GM18508 (cell line): ENCODE results near the gene FAM120AOS.

Experiments used
- ATAC-seq: cut with Tn5 transposase; IDR thresholded peaks from one replicate; pipeline ENCODE4 v1.9.1; 2021; ENCODE audit warnings: moderate number of reproducible peaks; ENCODE audit not compliant: insufficient read depth, unreplicated experiment

Gene FAM120AOS

DNA sequence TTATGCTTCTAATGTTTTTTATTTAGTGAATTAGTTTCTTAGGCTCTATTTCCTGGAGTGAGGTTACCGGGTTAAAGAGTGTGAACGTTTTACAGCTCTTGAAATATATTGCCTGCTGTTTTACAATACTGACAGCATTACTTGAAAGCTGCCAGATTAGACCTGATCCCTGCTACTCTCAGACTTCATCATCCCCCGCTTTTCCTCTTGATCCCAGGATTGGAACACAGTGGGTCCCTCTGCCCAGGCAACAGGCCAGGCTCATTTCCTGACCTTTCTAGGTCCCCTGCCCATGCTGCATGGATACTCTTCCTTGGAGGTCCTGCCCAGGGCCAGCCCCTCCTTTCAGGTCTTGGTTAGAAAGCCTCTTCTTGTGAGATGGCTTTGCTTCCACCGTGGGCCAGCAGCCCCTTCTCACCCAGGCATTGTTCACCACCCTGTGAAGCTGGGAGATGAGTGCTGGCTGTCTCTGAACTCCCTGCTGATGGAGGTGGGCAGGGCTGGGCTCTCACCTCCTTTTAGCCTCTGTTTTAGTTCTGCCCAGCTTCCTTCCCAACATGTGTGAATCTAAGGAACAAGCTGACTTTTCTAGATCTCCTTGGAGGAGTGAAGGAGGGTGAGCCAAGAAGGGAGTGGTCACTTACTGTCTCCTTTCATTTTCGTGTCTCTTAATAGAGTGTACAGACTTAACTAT is 15.5 kb upstream of the FAM120AOS start:
- ATAC-seq, result no peak

- ATAC-seq, result no peak
Measured at GRCh38 chr9:93467462-93467861, 14.1 kb upstream of the FAM120AOS start.

DNA sequence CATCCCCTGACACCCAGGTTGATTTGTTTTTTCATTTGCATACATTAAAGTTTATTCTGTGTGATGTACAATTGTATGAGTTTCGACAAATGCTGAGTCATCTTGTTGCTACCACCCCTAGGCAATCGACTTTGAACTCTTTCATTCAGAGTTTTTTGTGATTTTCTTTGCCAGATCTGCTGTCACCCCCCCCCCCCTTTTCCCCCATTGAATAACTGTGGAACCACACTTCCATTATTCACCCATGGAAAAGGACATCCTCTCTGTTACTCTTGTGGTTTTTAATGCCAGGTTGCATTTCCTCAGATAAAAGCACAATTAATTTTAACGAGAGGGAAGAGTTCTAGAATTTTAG is 13.7 kb upstream of the FAM120AOS start:
- no peak for ATAC-seq

DNA sequence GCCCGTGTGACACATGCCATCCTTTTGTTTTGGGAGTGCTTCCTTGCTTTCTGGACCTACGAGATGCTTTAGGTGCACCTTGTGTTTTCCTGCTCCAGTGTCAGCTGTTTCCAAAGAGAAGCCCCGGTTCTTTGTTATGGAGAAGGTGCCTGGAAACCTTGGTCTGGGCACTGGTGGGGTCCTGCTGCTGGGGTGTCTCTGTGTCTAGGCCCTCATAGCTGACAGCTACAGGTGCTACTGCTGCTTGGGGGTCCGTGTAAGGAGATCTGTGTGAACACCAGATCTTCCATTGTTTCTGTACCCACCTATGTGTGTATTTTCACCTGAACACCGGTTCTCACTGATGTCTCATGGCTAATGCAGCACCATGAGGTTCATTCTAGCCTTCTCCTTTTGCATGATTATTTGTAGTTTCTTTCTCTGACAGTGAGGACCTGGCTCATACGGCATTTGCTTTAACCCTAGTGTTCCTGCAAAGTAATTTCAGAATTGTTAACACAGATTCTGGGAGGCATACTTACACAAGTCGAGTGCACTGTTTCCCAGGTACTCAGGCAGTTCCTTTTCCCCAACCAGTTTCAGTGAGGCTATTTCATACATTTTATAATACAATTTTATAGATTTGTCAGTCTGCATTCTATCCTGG is 13.2 kb upstream of the FAM120AOS start:
- ATAC-seq, result no peak

- no peak for ATAC-seq
Measured at GRCh38 chr9:93465855-93466254, 12.5 kb upstream of the FAM120AOS start.

GRCh38 chr9:93464876-93465275 is 11.5 kb upstream of the FAM120AOS start:
- no peak for ATAC-seq

DNA sequence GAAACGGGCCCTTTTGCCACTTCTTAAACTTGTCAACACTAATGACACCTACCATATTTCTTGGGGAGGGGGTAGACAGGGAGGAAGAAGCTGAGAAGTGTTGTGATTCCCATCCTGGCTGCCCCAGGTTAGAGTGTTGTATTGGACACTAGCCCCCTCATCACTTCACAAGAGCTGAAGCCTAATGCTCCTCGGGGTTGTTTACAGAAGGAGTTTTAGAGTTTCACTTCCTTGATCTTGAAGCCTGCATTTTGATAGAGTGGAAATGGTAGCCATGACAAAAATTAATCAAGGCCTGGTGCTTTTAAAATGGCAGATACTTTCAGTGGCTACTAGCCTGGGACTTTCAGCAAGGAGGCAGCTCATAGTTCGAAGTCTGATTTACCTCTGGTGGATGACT is 11.0 kb upstream of the FAM120AOS start:
- ATAC-seq, result no peak

DNA sequence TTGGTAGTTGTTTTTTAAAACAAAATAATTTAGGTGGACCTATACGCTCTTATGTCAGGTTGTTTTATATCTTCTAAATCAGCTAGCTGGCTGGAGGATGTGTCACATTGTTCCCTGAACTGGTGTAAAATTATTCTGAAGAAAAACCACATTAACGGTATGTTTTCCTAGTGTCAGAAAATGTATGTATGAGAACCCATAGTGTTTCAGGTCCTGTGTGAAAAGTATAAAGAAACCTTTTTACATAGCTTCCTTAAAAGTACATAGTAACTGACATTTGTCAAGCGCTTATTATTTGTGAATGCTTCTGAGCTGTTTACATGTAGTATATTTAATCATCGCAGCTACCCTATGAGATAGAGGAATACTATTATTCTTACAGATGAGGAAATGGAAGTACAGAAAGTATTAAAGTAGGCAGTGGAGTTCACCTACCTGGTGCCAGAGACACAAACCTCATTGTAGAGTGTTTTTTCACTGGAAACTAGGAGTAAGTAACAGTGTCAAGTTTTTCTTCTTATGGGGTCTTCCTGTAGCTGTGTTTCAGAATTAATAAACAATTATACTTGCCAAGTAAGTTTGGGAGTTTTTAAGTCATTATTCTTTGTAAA is 10.4 kb upstream of the FAM120AOS start:
- ATAC-seq, result no peak

GRCh38 chr9:93461821-93462220 is 8.4 kb upstream of the FAM120AOS start:
- ATAC-seq, result no peak

DNA sequence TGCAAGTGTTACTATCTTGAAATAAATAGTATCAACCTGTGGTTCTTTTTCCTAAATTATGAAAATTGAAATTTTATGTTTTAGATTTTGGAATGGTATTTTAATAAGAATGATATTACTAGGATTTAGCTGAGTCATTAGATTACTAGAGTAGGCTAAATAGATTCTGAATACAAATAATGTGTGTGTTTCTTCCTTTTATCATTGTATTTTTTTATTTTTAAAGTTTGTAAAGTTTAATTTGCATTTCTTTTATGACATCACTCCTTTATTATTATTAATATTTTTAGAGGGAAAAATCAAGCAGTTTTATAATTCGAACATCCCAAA is 8.0 kb upstream of the FAM120AOS start:
- ATAC-seq, result no peak

DNA sequence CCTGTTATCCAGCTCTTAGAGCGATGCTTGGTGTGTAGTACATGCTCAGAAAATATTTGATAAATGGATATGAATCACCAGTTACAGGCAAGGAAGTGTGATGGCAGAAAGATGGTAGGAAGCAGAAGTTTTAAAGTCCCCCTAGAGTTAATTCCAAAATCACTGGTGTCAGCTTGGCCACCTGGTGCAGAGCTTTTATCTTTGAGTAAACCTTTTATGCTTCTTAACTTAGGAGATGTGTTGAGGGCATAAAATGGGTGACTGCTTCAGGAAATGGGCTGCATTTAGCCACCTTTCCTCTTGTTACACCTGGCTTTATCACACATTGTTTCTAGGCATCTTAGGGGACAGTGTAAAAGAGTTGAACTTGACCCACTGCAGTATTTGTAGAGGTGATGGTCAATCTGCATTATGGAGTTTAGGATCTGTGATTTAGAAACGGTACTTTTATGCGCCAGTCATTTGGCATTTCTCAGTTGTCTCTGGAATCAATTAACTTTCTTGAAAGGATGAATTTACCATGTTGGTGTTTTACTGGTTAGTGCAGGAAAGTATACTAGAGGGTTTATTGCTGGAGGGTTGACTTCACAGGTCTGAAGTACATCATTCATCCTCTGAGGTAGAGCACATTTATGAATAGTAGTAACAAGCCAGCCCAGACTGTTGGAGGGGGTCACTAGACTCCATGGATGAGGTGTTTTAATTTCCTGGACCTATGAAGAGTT is 7.5 kb upstream of the FAM120AOS start:
- ATAC-seq, result no peak

- no peak for ATAC-seq
Measured at GRCh38 chr9:93459432-93459847, 6.1 kb upstream of the FAM120AOS start.

DNA sequence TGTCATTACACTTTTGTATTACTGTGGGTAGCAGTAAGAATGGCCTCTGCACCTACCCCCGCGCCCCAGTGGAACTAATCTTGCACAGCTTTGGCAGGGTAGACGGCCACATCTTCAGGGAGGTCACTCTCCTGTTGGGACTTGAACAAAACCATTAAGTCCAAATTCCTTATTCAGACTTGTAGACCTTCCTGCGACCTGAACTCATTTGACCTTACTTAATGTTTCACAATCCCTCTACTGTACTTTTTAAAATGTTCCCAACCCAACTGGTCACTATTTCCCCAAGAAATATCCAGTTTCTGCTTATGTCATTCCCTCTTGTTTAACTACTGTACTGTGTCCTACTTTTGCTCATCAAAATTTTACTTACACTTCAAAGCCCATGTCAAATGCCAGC is 5.3 kb upstream of the FAM120AOS start:
- no peak for ATAC-seq

DNA sequence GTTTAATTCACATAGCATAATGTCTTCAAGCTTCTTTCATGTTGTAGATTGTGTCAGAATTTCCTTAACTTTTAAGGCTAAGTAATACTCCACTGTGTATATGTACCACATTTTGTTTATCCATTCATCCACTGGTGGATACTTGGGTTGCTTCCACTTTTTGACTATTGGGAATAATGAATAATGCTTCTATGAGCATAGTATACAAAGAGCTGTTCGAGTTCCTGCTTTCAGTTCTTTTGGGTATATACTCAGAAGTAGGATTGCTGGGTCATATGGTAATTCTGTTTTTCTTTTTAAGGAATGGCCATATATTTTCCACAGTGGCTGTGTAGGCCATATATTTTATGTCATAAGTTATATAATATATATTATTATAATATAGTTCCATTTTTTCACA is 3.6 kb upstream of the FAM120AOS start:
- ATAC-seq, result no peak

- no peak for ATAC-seq
Measured at GRCh38 chr9:93456504-93456903, 3.1 kb upstream of the FAM120AOS start.

DNA sequence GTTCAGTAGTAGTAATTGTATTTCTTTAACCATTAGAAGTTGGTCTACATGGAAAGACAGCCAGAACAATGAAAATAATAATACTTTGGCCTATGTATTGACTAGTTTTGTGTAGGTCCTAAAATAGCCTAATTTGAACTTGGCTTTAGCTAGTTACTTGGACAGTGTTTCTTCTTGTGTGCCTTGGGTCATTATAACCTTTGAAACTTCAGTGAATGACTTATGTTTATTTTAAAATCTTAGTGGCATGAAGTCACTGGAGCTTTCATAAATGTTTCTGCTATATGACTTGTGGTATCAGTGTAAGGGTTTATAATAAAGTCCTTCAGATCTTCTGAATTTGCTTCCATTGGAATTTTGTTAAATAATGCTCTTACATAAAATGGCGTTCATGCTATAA is 2.6 kb upstream of the FAM120AOS start:
- ATAC-seq, result no peak

DNA sequence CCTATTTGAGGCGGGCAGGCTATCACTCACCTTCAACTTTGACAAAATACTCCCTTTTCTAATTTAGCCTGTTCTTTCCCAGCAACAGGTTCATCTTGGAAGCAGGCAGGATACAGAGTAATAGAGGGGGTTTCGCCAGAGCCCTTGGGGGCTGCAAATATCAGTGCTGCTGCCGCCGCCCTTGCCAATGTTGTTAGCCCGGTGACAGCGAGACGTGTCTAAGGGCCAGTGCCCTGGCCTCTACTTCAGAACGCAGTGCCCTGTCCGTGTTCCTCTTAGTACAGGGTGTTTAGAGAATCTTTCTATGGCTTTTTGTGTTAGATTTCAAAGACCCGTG is 703 bp downstream of the FAM120AOS start:
- ATAC-seq, result no peak

- no peak for ATAC-seq
Measured at GRCh38 chr9:93451849-93452709, 1.3 kb downstream of the FAM120AOS start.

DNA sequence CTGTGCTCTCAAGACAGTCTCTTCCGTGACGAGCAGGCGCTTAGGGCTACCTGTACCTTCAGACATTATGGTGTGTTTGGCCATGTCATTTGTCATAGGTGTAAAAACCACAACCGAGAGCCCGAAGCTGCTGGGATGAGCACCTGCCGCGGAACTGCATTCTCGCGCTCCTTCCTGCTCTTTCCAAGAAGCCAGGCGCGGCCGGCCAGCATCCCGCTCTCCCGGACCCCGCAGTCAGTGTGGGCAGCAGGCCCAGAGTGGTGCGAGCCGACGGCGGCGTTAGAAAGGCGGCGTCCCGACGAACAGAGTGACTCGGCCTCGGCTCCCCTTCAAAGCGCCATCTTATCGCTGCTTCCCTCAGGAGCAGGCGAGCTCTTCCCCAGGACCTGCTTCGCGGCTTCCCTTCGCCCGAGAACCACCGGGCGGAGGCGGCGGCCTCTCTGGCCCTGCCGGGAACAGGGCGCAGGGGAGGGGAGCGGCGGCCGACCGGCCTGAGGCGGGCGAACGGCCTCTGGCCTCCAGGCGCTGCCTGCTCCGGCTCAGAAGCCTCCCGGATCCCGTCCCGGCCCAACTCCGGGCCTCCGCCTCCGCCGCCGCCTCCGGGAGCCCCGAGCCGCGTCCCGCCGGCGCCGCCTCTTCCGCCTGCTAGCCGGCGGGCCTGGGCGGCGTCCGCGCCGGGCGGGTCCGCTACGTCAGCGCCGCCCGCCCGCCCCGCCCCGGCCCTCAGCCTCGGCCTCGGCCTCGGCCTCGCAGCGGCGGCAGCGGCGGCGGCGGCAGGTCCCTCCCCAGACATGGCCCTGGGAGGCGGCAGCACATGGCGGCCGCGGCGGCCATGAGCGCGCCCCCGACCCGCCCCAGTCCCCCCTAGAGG is 2.2 kb downstream of the FAM120AOS start, which contains the start of gene FAM120A:
Gene FAM120A (plus strand): TSS at position 741 of the 871 bp plus-strand sequence. CDS start 231 bp downstream, outside the sequence.
- no peak for ATAC-seq
